Osteocyte (in vitro differentiated cells): ENCODE measurements around the gene TTC23L. TPM values are rescaled to one million over a fixed set of nuclear protein-coding genes. Genes with fewer than 3 reads are reported as not detected.

Experiments used
- DNase-seq: peaks from one replicate; pipeline ENCODE4 v3.0.0; 2021; ENCODE audit warnings: mixed read lengths; ENCODE audit not compliant: unreplicated experiment; ENCODE audit errors: extremely low spot score
- H3K27ac Mint-ChIP-seq: one replicate; pipeline ENCODE4 v1.8.0; 2021; ENCODE audit warnings: mild to moderate bottlenecking, mixed read lengths; ENCODE audit not compliant: unreplicated experiment
- H3K27me3 Mint-ChIP-seq: one replicate; pipeline ENCODE4 v1.8.0; 2021; ENCODE audit warnings: mixed read lengths; ENCODE audit not compliant: unreplicated experiment
- H3K36me3 Mint-ChIP-seq: one replicate; pipeline ENCODE4 v1.8.0; 2021; ENCODE audit warnings: mixed read lengths; ENCODE audit not compliant: unreplicated experiment
- H3K4me1 Mint-ChIP-seq: one replicate; pipeline ENCODE4 v1.8.0; 2021; ENCODE audit warnings: mixed read lengths; ENCODE audit not compliant: unreplicated experiment
- H3K4me3 Mint-ChIP-seq: one replicate; pipeline ENCODE4 v1.8.0; 2021; ENCODE audit warnings: mild to moderate bottlenecking, moderate library complexity, mixed read lengths; ENCODE audit not compliant: unreplicated experiment
- H3K9me3 Mint-ChIP-seq: one replicate; pipeline ENCODE4 v1.8.0; 2021; ENCODE audit warnings: mixed read lengths; ENCODE audit not compliant: unreplicated experiment
- CTCF ChIP-seq: fragments of 200-600 bp; sonication (generic); IDR thresholded peaks from 2 replicates; pipeline ENCODE4 v1.5.0; 2021; ENCODE audit warnings: antibody characterized with exemption, mild to moderate bottlenecking, moderate library complexity
- total RNA-seq: library from RNA; stranded (reverse); gene quantifications from 2 replicates; pipeline ENCODE4 v1.2.1, GENCODE V29; 2021

Gene TTC23L
- total RNA-seq, 1 donor from 2014 or later = 0.59 TPM

- Mint-ChIP-seq H3K27me3 (no peaks in the 10 kb centered on the region), H3K4me3 (no peak overlapping the region), H3K36me3 (peaks cover 28% of the 10 kb centered on the region), H3K4me1 (peaks cover 21% of the 10 kb centered on the region), H3K27ac (no peak overlapping the region), H3K9me3 (no peaks in the 10 kb centered on the region)
- TF ChIP-seq CTCF = no peak
- no peak for DNase-seq
Observed at GRCh38 chr5:34833090-34833489, 5.9 kb upstream of the TTC23L start.

DNA sequence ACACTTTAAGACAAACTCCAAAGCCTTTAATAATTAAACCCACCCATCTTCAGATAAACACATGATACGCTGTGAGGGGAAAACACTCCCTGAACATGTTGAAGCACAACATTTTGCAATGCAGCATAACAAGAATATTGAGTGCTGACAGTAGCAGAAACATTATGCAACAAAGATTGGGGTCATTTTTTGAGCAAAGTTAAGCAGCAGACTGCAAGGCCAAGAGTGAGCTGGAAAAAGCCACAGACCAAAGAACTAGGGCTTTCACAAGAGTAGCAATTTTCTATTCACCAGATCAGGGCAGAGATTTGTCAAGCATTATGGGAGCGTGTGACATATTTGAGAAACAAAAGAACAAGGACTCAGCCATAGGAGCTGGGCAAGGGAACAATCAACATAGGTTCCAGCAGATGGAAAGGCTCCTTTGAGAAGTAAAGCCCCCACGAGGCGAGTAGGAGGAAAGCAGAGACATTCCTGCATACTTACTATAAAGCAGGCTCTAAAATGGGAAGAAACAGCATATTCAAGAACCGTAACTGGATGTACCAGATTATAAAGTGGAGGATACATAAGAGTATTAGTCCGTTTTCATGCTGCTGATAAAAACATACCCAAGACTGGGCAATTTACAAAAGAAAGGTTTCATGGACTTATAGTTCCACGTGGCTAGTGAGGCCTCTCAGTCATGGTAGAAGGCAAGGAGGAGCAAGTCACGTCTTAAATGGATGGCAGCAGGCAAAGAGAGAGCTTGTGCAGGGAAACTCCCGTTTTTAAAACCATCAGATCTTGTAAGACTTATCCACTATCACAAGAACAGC is 4.8 kb upstream of the TTC23L start:
- peaks cover 22% of the 10 kb centered on the region for H3K36me3 Mint-ChIP-seq
- peaks cover 24% of the 10 kb centered on the region for H3K4me1 Mint-ChIP-seq
- no peaks in the 10 kb centered on the region for H3K9me3 Mint-ChIP-seq
- no peak for DNase-seq
- no peak for TF ChIP-seq CTCF
- no peak overlapping the region for H3K27ac Mint-ChIP-seq
- H3K27me3 Mint-ChIP-seq = no peaks in the 10 kb centered on the region
- H3K4me3 Mint-ChIP-seq = no peak overlapping the region

DNA sequence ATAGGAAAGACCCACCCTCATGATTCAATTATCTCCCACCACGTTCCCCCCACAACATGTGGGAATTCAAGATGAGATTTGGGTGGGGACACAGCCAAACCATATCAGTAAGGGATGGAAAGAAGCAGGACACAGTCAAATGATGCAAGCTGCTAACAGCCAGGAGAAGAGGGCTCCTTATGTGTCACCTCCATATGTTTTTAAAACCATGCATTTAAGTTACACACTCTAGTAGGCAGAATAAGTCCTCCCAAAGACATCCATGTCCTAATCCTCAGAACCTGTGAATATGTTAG is 4.2 kb upstream of the TTC23L start:
- no peak overlapping the region for H3K27ac Mint-ChIP-seq

DNA sequence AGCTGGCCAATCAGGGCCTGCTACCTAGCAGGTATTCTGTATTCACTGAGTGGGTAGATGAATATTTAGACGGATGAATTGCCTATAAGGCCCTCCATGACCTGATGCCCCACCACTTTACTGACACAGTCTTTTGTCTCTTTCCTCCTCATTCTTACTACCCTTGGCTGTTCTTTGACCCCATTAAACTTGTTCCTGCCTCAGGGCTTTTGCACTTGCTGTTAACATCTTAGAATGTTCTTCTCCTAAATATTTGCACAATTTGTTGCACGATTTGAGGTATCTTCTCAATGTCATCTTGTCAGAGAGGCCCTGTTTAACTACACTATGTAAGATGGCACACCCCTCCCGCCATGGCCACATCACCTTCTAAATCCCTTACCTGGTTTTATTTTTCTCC is 3.3 kb upstream of the TTC23L start:
- Mint-ChIP-seq H3K36me3 (peaks cover 12% of the 10 kb centered on the region), H3K27me3 (no peaks in the 10 kb centered on the region), H3K27ac (no peak overlapping the region), H3K9me3 (no peaks in the 10 kb centered on the region), H3K4me3 (no peak overlapping the region), H3K4me1 (peaks cover 26% of the 10 kb centered on the region)
- no peak for TF ChIP-seq CTCF
- DNase-seq = no peak

More for the DNA sequence above, 4.2 kb upstream of the TTC23L start:
- no peak for TF ChIP-seq CTCF
- Mint-ChIP-seq H3K36me3 (peaks cover 17% of the 10 kb centered on the region), H3K9me3 (no peaks in the 10 kb centered on the region), H3K4me1 (peaks cover 29% of the 10 kb centered on the region), H3K4me3 (no peak overlapping the region), H3K27me3 (no peaks in the 10 kb centered on the region)
- DNase-seq = no peak

DNA sequence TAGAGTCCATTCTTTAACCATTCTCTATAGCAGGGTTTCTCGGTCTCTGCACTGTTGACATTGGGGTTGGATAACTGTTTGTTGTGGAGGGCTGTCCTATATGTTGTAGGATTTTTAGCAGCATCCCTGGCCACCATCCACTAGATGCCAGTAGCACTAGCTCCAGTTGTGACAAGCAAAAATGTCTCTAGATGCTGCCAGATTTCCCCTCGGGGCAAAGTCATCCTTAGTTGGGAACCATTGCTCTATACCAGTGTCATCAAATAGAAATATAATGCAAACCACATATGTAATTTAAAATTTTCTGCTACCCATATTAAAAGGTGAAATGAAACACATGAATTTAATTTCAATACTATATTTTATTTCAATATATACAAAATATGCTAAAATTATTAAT is 2.9 kb downstream of the TTC23L start:
- Mint-ChIP-seq H3K27me3 (no peaks in the 10 kb centered on the region), H3K4me3 (no peak overlapping the region), H3K4me1 (peaks cover 13% of the 10 kb centered on the region), H3K9me3 (no peaks in the 10 kb centered on the region), H3K27ac (no peak overlapping the region), H3K36me3 (no peaks in the 10 kb centered on the region)
- TF ChIP-seq CTCF = no peak
- no peak for DNase-seq
